ENCODE results near the gene ARHGEF6.

Gene ARHGEF6

DNA sequence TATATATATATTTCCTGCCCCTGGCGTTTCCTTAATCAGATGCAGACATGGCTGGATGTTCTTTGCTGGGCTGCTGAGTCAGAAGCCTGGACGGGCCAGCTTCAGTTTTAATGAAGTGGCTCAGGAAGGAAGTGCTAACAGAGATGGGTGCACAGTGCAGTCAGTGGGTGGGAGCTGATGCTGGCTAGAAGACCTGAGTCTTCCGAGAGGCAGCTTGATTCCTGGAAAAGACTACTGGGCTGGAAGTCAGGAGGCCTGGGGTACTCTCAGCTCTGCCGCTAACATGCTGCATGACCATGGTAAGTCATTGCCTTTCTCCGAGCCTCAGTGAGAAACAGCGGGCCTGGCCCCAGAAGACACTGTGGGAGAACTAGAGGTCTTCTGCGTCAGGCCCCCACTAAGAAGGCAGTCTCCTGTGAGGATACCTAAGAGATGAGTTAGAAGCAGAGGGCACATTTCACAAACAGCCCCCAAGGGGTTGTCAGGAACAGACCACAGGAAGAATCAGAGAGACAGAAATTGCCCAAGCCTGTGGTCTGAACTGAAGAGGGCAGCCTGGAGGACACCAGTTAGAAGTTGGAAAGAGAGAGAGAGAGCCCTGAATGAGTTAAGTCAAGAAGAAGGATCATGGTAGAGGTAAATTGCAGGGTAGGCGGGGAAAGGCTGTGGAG lies 141.1 kb downstream of the ARHGEF6 start (continued):
- TF ChIP-seq, protein P1, sequence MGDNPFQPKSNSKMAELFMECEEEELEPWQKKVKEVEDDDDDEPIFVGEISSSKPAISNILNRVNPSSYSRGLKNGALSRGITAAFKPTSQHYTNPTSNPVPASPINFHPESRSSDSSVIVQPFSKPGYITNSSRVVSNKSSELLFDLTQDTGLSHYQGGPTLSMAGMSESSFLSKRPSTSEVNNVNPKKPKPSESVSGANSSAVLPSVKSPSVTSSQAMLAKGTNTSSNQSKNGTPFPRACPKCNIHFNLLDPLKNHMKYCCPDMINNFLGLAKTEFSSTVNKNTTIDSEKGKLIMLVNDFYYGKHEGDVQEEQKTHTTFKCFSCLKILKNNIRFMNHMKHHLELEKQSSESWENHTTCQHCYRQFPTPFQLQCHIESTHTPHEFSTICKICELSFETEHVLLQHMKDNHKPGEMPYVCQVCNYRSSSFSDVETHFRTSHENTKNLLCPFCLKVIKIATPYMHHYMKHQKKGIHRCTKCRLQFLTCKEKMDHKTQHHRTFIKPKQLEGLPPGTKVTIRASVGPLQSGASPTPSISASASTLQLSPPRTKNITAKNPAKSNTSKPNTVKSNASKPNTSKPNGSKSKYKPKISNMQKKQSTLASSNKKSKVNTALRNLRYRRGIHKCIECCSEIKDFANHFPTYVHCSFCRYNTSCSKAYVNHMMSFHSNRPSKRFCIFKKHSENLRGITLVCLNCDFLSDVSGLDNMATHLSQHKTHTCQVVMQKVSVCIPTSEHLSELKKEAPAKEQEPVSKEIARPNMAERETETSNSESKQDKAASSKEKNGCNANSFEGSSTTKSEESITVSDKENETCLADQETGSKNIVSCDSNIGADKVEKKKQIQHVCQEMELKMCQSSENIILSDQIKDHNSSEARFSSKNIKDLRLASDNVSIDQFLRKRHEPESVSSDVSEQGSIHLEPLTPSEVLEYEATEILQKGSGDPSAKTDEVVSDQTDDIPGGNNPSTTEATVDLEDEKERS (tag by site-specific recombination; IDR thresholded peaks at IDR 0.05): no peak
- TF ChIP-seq ZNF24 (tag by site-specific recombination; IDR thresholded peaks at IDR 0.05): no peak
- TF ChIP-seq MEIS1 (CRISPR knock-in tag; IDR thresholded peaks at IDR 0.05; ENCODE audit: borderline replicate concordance): no peak
- TF ChIP-seq YY1 (tag by site-specific recombination; IDR thresholded peaks at IDR 0.05): no peak
- no peak for TF ChIP-seq ZNF571 (tag by site-specific recombination; IDR thresholded peaks at IDR 0.05)
- no peak for TF ChIP-seq ZNF121 (tag by site-specific recombination; IDR thresholded peaks at IDR 0.05)
- TF ChIP-seq, protein P2, sequence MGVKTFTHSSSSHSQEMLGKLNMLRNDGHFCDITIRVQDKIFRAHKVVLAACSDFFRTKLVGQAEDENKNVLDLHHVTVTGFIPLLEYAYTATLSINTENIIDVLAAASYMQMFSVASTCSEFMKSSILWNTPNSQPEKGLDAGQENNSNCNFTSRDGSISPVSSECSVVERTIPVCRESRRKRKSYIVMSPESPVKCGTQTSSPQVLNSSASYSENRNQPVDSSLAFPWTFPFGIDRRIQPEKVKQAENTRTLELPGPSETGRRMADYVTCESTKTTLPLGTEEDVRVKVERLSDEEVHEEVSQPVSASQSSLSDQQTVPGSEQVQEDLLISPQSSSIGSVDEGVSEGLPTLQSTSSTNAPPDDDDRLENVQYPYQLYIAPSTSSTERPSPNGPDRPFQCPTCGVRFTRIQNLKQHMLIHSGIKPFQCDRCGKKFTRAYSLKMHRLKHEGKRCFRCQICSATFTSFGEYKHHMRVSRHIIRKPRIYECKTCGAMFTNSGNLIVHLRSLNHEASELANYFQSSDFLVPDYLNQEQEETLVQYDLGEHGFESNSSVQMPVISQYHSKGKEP (tag by site-specific recombination; IDR thresholded peaks at IDR 0.05): no peak

DNA sequence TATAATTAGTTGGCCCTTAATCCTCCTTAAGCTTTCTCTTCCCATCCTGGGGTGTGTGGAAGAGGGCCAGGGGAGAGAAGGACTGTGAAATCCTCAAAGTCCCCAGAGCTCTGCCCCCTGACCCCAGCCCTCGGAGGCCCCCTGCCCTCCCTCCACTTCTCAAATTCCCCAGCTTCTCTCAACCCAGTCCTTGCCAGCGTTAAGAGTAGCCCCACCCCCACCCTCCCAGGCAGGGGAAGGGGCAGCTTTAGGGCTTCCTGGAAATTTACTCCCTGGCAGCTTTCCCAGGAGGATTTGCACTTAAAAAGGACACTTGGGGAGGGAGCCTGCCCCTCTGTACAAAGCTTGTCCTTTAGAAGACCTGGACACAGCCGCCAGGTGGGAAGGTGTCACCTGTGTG lies 144.6 kb downstream of the ARHGEF6 start:
- CTCF ChIA-PET: interaction anchor here (0.6 to 1.0 kb wide), 2 partner anchors 51 to 56 kb away, joined by 3 to 5 read pairs; no protein-coding TSS in a partner anchor
- Histone ChIP-seq H3K27ac (ENCODE audit: extremely low read depth, low read depth, low read length) (no peak overlapping the region), H3K9me3 (ENCODE audit: control insufficient read depth, insufficient read depth, low read depth, low read length) (no peaks in the 10 kb centered on the region), H3K4me3 (ENCODE audit: low read depth, low read length) (no peak overlapping the region), H3K4me1 (ENCODE audit: control insufficient read depth, insufficient read depth, low read length) (no peaks in the 10 kb centered on the region), H3K36me3 (ENCODE audit: control insufficient read depth in 2 of 2, insufficient read depth in 1 of 2, low read length in 2 of 2) (no peaks in the 10 kb centered on the region)
- POLR2A ChIA-PET: no interaction called here
- TF ChIP-seq, protein P3, sequence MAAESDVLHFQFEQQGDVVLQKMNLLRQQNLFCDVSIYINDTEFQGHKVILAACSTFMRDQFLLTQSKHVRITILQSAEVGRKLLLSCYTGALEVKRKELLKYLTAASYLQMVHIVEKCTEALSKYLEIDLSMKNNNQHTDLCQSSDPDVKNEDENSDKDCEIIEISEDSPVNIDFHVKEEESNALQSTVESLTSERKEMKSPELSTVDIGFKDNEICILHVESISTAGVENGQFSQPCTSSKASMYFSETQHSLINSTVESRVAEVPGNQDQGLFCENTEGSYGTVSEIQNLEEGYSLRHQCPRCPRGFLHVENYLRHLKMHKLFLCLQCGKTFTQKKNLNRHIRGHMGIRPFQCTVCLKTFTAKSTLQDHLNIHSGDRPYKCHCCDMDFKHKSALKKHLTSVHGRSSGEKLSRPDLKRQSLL (tag by site-specific recombination; IDR thresholded peaks at IDR 0.05): no peak
- TF ChIP-seq ZNF549 (tag by site-specific recombination; IDR thresholded peaks at IDR 0.05): no peak
- TF ChIP-seq ZNF560 (tag by site-specific recombination; IDR thresholded peaks at IDR 0.05; ENCODE audit: borderline replicate concordance): no peak
- no peak for TF ChIP-seq ZNF624 (tag by site-specific recombination; IDR thresholded peaks at IDR 0.05)
- TF ChIP-seq, protein P4, sequence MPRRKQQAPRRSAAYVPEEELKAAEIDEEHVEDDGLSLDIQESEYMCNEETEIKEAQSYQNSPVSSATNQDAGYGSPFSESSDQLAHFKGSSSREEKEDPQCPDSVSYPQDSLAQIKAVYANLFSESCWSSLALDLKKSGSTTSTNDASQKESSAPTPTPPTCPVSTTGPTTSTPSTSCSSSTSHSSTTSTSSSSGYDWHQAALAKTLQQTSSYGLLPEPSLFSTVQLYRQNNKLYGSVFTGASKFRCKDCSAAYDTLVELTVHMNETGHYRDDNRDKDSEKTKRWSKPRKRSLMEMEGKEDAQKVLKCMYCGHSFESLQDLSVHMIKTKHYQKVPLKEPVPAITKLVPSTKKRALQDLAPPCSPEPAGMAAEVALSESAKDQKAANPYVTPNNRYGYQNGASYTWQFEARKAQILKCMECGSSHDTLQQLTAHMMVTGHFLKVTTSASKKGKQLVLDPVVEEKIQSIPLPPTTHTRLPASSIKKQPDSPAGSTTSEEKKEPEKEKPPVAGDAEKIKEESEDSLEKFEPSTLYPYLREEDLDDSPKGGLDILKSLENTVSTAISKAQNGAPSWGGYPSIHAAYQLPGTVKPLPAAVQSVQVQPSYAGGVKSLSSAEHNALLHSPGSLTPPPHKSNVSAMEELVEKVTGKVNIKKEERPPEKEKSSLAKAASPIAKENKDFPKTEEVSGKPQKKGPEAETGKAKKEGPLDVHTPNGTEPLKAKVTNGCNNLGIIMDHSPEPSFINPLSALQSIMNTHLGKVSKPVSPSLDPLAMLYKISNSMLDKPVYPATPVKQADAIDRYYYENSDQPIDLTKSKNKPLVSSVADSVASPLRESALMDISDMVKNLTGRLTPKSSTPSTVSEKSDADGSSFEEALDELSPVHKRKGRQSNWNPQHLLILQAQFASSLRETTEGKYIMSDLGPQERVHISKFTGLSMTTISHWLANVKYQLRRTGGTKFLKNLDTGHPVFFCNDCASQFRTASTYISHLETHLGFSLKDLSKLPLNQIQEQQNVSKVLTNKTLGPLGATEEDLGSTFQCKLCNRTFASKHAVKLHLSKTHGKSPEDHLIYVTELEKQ (tag by site-specific recombination; IDR thresholded peaks at IDR 0.05; ENCODE audit: borderline replicate concordance): no peak
- TF ChIP-seq ZNF658 (tag by site-specific recombination; IDR thresholded peaks at IDR 0.05): no peak
- TF ChIP-seq, protein P5, sequence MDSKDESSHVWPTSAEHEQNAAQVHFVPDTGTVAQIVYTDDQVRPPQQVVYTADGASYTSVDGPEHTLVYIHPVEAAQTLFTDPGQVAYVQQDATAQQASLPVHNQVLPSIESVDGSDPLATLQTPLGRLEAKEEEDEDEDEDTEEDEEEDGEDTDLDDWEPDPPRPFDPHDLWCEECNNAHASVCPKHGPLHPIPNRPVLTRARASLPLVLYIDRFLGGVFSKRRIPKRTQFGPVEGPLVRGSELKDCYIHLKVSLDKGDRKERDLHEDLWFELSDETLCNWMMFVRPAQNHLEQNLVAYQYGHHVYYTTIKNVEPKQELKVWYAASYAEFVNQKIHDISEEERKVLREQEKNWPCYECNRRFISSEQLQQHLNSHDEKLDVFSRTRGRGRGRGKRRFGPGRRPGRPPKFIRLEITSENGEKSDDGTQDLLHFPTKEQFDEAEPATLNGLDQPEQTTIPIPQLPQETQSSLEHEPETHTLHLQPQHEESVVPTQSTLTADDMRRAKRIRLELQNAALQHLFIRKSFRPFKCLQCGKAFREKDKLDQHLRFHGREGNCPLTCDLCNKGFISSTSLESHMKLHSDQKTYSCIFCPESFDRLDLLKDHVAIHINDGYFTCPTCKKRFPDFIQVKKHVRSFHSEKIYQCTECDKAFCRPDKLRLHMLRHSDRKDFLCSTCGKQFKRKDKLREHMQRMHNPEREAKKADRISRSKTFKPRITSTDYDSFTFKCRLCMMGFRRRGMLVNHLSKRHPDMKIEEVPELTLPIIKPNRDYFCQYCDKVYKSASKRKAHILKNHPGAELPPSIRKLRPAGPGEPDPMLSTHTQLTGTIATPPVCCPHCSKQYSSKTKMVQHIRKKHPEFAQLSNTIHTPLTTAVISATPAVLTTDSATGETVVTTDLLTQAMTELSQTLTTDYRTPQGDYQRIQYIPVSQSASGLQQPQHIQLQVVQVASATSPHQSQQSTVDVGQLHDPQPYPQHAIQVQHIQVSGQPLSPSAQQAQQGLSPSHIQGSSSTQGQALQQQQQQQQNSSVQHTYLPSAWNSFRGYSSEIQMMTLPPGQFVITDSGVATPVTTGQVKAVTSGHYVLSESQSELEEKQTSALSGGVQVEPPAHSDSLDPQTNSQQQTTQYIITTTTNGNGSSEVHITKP (tag by site-specific recombination; IDR thresholded peaks at IDR 0.05): no peak
- no peak for TF ChIP-seq ZNF701 (tag by site-specific recombination; IDR thresholded peaks at IDR 0.05)
- TF ChIP-seq, protein P6, sequence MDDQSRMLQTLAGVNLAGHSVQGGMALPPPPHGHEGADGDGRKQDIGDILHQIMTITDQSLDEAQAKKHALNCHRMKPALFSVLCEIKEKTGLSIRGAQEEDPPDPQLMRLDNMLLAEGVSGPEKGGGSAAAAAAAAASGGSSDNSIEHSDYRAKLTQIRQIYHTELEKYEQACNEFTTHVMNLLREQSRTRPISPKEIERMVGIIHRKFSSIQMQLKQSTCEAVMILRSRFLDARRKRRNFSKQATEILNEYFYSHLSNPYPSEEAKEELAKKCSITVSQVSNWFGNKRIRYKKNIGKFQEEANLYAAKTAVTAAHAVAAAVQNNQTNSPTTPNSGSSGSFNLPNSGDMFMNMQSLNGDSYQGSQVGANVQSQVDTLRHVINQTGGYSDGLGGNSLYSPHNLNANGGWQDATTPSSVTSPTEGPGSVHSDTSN (CRISPR knock-in tag; IDR thresholded peaks at IDR 0.05): no peak
- TF ChIP-seq ZNF221 (tag by site-specific recombination; IDR thresholded peaks at IDR 0.05; ENCODE audit: borderline replicate concordance): no peak

Measured in HEK293 (cell line).